ENCODE measurements around the gene PPP2R2D.
"Not testable (repeated sequence)": the region's sequence is repeated elsewhere in the genome, so short reads cannot be mapped to it uniquely, and the experiment has no call there.

The PPP2R2D gene

DNA sequence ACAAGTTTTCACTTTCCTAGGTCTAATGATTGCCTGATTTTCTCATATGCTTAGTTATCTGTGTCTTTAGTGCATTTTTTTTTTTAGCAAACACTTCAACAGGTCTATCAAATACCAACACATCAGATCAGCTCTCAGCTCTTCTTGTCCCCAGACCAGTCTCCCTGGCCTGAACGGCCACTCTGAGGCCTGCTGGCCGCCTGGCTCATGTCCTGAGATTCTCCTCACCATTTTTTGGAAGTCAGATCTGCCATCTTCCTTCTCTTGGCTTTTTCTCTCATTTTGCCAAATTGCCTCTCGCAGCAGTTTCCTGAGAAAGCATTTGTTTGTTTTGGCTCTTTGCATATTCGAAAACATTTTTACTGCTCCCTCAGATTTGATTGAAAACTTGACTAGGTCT is 29.3 kb downstream of the PPP2R2D start:
- DNase-seq = no peak

DNA sequence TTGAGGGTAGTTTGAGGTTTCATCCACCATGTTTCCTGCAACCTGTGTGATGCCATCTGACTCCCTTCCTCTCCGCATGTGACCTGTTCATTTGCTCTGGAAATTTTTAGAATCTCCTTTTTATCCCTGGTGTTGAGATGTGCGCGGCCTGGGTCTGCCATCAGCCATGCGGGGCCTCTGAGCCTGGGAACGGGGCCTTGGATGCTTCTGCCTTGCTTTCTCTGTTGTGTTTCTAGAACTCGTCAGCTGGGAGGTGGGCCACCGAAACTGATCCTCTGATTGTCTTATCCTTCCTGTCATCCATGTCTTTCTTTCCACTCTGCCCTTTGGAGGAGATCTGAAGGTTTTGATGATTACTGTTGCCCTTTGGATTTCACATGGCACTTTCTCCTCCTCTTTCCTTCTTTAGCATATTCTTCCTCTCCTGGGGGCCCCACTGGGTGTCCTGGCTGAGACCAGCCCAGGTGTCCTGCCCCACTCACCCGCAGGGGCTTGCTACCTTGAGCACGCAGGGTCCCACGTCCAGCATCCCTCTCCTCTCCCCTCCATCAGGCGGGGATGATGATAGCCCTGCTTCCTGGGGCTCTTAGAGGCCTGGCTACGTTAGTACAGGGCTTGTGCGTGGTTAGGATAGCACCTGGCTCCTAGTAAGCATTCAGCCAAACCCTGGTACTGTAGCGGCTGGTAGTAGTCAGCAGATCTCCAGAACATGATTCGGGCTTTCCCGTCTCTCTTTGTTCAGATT is 29.9 kb downstream of the PPP2R2D start:
- DNase-seq = no peak

DNA sequence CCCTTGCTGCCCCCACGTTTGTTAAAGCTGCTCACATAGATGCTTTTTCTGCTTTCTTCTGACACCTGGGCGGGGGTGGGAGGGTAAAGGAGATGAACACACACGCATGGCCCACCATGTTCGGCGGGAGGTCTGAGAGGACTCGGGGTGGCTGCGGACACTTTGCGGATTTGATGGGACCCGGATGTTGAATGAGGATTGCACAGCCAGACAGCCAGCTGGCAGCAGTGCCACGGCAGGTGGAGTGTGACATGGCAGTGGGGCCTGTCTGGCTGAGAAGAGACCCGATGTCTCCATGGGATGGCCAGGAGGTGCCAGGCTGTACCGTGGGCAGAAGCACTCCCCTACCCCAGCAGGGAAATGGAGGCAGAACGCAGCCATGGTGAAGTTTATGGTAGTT is 31.2 kb downstream of the PPP2R2D start:
- no peak for DNase-seq

DNA sequence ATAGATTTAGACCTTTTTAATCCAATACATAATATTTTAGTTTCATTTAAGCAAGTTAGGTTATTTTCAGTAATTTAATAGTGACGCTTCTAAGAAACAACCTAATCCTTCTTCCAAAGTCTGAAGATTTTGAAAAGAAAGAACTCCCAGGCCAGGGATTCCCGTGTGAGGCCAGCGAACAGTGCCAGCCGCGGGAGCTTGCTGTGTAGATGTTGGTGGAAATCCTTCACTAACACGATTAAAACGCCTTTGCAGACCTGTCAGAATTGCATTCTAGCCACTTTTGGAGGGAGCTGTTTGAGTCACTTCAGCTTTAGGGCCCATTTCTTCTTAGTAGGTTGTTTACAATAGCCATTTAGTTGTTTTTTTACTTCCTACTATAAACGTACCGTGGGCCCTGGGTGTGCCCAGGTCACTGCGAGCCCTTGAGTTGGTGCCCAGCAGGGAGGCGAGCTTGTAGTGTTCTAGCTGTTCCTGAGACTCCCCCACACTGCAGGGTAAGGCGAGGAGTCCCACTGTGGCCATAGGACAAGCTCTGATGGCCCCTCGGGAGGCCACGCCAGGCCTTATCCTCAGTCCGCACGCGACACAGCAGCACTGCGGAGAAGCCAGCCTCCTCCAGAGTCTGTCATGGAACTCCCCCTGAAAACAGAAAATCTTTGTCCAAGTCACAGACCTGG is 32.3 kb downstream of the PPP2R2D start:
- DNase-seq = no peak

DNA sequence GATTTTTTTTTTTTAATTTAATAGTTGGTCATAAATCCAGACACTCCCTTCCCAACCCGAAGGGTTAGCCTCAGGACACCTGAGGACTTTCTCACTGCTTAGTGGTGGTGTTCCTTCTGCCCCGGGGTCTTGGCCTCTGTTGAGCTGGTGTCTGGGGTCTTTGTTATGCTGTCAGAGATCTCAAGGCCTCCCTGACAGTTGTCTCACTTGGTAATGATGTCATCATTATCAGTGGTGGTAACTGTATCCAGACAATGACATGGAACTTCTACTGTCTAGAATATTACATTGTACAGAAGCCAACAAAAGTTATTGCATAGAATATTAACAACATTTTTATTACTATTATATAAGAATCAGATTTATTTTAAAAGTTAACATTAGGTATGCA is 32.9 kb downstream of the PPP2R2D start:
- no peak for DNase-seq

DNA sequence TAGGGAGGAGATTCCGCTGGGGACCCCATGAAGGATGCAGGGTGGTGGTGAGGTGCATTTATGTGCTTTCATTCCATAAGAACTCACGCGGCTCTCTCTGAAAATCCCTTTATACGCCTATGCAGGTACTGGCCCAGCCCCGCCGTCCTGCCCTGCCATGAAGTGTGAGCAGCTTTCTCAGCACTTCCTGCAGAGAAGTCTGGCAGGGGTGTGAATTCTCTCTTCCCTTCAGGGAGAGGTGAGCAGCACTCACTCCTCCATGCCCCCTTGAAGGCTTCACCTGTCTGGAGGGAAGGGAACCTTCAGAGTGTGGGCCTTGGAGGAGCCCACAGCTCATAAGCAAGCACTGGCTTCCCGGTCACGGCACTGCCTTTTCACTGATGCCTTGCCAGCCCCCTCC is 34.0 kb downstream of the PPP2R2D start:
- DNase-seq = no peak

DNA sequence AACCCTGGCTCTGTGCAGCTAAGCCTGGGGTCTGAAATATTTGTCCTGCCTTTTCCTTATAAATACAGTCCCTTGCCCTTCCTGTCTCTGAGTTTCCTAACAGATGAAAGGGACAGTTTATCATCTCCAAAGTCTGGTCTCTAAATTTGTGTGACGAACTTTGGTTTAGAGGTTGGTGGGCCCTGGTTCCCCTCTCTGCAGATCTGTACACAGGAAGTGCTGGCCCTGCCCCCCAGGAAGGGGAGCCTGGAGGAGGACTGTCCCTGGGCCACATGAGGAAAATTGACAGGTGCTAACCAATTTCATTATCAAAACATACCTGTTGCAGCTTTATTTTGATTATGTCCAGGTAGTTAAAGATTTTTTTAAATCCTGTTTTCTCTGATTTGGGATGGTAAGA is 34.5 kb downstream of the PPP2R2D start:
- DNase-seq = no peak

DNA sequence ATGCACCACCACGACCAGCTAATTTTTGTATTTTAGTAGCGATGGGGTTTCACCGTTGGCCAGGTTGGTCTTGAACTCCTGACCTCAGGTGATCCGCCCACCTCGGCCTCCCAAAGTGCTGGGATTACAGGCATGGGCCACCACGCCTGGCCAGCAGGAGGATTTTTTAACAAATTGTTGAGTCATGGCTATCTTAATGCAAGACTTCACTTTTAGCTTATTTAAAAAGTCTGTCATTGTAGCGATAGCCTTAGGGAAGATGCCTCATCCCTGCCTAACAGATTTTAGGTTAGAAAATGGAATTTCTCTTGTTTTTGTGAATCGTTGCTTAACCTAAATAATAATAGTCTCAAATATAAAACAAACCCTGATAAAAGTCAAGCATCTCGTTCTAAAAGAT is 35.5 kb downstream of the PPP2R2D start:
- DNase-seq = no peak

DNA sequence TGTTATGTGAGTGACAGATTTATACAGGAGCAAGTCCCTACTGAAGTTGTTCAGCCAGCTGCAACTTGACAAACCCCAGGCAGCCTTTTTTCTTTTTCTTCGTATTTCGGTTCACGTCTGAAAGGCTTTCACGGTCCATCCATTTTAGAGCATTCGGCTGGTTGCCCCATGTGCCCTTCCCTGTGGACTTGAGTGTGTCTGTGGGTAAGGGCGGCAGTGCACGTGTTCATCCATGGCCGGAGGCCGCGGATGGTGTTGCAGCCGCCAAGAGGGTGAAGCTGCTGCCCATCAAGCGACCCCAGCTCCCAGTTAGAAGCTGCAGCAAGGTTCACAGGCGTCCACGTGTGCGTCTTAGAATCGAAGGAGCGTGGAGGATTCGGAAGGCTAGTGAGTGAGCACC is 35.9 kb downstream of the PPP2R2D start:
- no peak for DNase-seq

DNA sequence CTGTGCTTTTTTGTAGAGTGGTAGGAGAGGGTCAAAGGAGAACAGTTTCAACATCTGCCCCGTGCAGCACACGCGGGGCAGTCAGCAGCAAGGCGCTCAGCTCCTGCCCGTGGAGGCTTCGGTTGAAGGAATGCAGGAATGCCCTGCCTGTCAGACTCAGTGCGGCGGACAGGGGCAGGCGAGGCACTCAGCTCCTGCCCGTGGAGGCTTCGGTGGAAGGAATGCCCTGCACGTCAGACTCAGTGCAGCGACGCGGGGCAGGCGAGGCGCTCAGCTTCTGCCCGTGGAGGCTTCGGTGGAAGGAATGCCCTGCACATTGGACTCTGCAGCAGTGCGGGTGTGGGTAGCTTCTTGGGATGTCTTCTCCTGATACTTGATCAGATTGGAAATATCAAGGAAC is 37.0 kb downstream of the PPP2R2D start:
- no peak for DNase-seq

DNA sequence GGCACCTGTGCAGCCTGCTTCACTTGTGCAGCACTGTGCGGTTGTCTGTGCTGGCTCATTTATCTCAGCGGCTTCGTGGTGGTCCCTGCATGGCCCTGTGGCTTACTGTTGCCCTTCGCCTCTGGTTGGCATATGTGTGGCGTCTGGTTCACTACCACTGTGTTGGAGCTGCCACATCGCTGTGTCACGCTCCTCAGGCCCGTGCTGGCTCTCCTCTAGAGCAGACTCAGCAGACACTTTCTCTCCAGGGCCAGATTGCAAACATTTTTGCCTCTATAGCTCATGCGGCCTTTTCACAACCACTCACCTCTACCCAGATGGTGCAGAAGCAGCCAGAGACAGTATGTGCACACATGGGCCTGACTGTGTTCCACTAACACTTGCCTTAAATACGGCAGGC is 37.9 kb downstream of the PPP2R2D start:
- DNase-seq = no peak

DNA sequence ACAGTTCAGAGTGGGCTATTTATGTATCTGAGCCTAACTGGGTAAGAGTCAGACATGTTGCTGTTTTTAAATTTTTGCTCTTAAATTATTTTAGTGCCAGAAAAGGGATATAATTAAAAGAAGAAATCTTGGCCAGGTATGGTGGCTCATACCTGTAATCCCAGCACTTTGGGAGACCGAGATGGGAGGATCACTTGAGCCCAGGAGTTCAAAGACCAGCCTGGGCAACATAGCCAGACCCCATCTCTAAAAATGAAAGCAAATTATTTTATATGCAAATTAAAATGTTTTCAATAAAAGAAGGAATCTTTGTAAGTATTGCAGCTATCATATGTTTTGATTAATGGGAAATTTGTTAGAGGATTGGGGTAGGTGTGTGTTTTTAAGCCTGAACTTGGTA is 41.6 kb downstream of the PPP2R2D start:
- DNase-seq = no peak

DNA sequence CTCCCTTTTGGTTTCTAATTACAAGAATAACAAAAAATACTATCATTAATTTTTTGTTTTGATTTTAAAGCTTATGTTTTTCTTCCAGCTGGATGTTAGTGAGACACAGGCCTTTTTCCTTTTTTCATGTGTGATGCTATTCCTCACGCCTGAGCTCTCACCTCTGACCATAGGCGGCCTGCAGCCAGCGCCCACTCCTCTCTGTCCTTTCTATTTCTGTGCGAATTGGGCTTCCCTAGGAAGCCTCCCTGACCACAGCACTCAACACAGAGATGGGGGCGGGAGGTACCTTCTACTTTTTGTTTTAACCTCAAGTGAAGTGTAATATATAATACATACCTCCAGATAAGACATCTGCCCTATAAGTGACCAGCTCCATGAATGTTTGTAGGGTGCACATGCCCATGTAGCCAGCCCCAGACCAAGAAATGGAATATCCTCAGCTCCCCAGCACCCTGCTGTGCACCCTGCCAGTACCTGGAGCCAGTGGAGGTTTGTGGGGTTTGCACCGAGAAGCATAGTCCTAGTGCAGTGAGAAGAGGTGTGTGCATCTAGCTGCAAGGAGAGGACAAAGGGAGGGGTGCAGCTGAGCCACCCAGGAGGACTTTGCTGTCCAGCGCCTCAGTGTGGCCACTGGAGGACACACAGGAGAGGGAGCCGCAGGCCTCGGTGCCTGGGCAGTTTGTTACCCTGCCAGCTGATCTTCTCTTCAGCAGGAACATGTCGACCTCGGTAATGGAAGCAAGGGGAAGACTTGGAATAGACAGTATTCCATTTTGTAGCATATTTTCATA is 42.4 kb downstream of the PPP2R2D start:
- DNase-seq = no peak

DNA sequence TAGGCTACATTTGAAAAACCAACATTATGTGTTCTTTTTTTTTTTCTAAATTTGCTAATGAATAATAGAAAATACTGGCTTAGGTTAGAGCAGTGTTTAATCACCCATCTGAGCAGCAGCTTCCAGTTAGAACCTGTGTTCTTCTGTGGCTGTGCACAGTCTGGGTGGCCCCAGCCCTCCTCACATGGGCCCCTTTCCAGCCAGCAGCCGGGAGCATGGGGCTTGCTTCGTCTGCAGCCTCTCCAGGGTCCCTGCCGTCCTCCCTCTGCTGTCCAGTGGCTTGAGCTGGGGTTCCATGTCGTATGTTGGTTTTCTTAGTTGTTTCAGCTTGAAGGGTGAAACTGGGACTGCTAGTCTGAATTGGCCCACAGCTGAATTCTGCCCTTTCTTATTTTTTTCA is 43.6 kb downstream of the PPP2R2D start:
- no peak for DNase-seq

DNA sequence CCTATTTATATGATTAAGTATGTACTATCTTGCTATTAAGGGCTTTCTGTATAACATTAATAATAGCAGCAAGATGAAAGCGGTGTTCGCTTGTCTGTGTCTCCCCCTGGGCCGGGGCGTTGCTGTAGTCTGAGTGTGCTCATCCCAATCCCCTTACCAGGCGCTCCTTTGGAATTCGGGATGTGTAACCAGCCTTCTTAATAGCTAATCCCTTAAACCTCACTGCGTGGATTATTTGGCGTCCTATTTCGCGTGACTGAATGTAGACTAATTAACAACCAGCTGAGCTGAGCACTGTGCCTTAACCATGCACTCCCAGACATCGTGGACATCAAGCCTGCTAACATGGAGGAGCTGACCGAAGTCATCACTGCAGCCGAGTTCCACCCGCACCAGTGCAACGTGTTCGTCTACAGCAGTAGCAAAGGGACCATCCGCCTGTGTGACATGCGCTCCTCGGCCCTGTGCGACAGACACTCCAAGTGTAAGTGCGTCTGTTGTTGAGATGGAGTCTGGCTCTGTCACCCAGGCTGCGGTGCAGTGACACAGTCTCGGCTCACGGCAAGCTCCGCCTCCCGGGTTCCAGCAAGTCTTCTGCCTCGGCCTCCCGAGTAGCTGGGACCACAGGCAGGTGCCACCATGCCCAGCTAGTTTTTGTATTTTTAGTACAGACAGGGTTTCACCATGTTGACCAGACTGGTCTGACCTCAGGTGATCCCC is 44.3 kb downstream of the PPP2R2D start:
- no peak for DNase-seq

DNA sequence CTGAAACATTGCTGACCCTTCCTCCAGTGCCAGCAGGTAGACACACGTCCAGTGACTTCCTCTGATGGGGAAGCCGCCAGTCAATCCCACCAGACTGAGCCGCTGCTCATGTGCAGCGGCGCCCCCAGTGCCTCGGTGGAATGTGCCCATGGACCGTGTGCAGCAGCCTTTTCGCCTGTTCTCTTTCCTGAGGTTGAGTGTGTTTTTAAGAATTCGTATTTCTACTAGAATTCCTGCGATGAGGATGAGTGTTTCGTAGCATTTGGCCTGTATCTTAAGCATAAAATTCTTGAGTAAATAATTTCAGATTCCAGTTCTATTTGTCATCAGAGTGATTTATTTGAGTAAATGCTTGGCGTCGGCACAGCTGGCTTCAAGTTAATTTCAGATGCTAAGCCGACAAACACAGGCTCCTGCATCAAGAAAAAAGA is 45.5 kb downstream of the PPP2R2D start:
- no peak for DNase-seq

DNA sequence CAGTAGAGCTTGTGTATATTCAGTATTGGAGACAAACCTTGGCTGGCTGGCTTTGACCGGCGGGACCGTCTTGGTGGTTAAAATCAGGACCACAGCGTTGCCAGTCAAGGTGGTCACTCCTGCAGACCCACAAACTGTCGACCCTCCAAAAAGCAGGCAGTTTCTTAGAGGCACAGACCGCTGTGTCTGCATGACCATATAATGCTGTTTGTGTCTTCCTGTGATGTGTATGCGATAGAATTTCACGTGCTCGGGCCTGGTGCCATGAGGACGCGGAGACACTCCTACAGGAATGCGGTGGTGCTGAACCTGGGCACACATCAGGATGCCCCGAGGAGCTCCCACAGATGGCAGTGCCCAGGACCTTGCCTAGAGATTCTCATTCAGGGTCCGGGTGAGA is 46.1 kb downstream of the PPP2R2D start:
- no peak for DNase-seq

DNA sequence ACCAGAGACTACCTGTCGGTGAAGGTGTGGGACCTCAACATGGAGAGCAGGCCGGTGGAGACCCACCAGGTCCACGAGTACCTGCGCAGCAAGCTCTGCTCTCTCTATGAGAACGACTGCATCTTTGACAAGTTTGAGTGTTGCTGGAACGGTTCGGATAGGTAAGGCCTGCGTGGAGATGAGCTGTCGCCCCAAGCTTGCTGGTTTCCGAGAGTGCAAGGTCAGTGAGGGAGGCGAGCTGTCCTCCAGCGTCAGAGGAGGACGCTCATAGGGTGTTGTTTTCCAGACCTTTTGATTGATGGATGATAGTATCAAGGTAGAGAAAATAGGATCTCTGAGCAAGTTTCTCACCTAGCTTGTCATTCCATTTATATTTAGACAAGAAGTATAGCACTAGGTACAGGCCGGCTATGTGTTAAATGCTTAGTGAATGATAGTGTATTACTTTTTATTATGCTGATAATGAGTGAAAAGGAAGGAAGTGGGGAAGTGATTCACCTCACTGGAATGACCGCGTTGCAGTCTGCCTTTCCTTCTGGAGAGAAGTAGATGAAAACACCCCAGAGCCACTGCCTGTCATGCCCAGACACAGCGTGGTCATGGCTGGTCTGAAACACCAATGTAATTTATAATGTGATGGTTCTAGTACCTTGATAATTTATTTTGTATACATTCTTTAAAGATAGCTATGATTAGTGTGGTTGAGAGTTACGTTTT is 47.0 kb downstream of the PPP2R2D start:
- no peak for DNase-seq

DNA sequence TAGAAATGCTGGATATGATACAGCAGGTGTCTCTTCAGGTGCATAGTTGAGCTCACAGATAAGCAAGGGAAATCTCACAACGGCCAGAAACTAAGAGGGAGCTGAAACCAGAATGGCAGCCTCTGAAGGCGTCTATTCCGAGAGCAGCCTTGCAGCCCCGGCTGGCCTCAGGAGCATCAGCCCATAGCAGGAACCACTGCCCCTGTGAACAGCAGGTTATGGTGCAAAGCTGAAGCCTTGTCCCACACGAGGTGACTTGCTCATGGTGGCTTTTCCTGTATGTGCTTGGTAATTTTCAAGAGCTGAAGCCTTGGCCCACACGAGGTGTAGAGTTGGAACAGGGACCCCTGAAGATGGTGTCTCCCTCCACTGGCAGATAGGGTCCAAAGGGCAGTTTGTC is 47.7 kb downstream of the PPP2R2D start:
- no peak for DNase-seq

DNA sequence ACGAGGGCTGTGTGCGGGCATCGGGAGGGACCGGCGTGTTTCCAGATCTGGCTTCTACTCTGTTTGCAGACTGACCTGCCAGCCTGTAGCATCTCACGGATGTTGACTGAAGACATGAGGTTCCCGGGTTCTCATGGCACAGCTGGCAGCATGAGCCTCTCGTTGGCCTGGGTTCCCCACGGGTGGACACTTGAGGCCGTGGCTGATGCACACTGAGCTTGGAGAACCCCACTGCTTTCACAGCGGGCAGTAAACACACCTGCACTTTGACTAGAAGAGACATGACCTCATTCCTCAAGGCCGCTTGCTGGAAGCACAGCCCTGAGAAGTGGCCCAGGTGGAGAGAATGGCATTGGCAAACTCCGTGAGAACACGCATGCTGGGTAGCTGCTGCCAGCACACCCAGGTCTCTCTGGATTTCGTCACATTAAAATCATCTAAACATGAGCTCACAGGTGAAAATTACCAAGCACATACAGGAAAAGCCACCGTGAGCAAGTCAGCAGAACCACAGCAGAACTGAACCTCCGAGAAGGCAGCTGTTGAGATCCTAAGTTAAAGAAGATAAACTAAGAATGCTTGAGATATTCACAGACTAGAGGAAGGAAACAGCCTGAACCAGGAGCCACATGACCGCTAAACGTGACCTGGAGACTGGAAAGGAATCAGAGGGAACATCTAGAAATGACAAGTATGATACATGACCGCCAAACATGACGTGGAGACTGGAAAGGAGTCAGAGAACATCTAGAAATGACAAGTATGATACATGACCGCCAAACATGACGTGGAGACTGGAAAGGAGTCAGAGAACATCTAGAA is 48.4 kb downstream of the PPP2R2D start:
- no peak for DNase-seq

DNA sequence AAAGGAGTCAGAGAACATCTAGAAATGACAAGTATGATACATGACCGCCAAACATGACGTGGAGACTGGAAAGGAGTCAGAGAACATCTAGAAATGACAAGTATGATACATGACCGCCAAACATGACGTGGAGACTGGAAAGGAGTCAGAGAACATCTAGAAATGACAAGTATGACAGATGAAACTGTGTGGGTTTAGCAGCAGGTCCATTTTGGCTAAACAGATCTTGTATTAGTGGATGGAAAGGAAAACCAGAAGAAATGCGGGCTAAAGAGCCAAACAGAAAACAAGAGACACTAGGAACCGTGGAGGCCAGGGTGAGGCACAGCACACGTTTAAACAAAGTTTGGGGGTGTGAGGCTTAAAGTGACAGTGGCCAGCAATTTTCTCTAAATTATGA is 49.1 kb downstream of the PPP2R2D start:
- DNase-seq = not testable (repeated sequence)

Measured in stimulated activated CD4-positive, alpha-beta T cell treated with anti-CD3 and anti-CD28 coated beads, Interleukin-4, amount 100 ng/mL, for 1 hour (primary cell).